ENCODE data around the gene CPT1B. TPM values are rescaled to one million over a fixed set of nuclear protein-coding genes. Genes with fewer than 3 reads are reported as not detected.

Gene CPT1B
- total and polyA plus RNA-seq, 12 donors, result 61.2 to 487 (median 398) TPM

DNA sequence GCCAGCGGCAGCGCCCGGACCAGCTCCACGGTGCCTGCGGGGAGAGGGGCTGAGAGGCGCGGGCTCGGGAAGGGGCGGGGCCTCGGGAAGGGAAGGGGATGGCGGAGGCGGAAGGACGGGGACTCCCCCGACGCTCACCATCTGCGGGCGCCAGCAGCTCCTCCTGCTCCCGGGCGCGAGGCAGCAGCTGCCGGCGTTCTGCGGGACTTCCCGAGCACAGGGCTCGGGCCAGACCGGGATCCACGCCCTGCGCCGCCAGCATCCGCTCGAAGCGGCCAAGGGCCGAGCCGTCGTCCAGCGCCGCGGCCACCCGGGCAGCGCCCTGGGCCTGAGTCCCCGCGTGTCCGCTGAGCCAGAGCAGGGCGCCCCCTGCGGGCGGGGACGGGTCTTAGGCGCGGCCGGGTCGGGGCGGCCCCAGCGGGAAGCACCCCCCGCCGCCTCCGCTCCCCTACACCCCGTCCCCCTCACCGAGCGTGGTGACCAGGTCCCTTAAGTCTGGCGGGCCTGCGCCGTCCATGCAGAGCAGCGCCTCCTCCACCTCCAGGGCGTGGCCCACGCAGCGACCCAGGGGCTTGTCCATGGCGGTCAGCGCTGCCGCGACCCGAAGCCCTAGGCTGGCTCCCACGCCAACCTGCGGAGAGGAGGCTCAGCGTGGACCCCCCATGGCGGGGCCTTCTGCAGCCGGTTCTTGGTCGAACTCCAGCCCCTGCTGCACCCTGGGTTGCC lies 52.0 kb downstream of the CPT1B start:
- peak; percentile 14 to 44 (median 29) for ATAC-seq
- peaks cover 0 to 51% (median 26%) of the 10 kb centered on the region in 9 donors for H3K36me3 ChIP-seq
- peak; percentile 85 to 87 for DNase-seq
- intact Hi-C loops (cut with DNase I), result loop anchor here in 2 of 10 donors (5.0 to 10.0 kb wide), 3 partner anchors 36 to 281 kb away; partner anchors contain the start of genes SYCE3 (in 1 of the 2) and TUBGCP6 (in 1 of the 2)
- peak; percentile 58 to 79 (median 69) for TF ChIP-seq CTCF (IDR thresholded peaks at IDR 0.05)
- peaks cover 0 to 16% (median 3%) of the 10 kb centered on the region in 7 donors for H3K27me3 ChIP-seq
- H3K4me3 ChIP-seq, result peak overlapping the region; percentile 50 to 86 (median 78)
- H3K27ac ChIP-seq, result peak overlapping the region; percentile 69 to 99 (median 94)
- WGBS, 2 donors, result 1 to 4% methylated on average over 48 to 77 of the region's 77 CpGs
- no peaks in the 10 kb centered on the region for H3K9me3 ChIP-seq
- H3K4me1 ChIP-seq, result peaks cover 13 to 63% (median 46%) of the 10 kb centered on the region in 9 donors

GRCh38 chr22:50525858-50526107 lies 52.4 kb downstream of the CPT1B start:
- Histone ChIP-seq H3K27me3 (peaks cover 0 to 12% (median 3%) of the 10 kb centered on the region in 7 donors), H3K9me3 (no peaks in the 10 kb centered on the region), H3K4me3 (peak overlapping the region; percentile 50 to 86 (median 78)), H3K4me1 (peaks cover 13 to 59% (median 42%) of the 10 kb centered on the region in 9 donors), H3K27ac (peak overlapping the region; percentile 69 to 99 (median 94)), H3K36me3 (peaks cover 0 to 56% (median 29%) of the 10 kb centered on the region in 9 donors)
- WGBS, 2 donors, result 0% methylated on average over 20 to 33 of the region's 33 CpGs
- TF ChIP-seq CTCF (IDR thresholded peaks at IDR 0.05), result no peak
- DNase-seq (no peak), ATAC-seq (peak in 2 of 8 donors; percentile 16 to 28)
- intact Hi-C loops (cut with DNase I), result loop anchor here in 5 of 10 donors (1.0 to 10.0 kb wide), 5 partner anchors 17 to 281 kb away; partner anchors contain the start of genes NCAPH2 (in 5 of the 5), SYCE3 (in 1 of the 5) and TUBGCP6 (in 1 of the 5)

- Histone ChIP-seq H3K4me1 (peaks cover 8 to 54% (median 37%) of the 10 kb centered on the region in 9 donors), H3K36me3 (peaks cover 0 to 61% (median 29%) of the 10 kb centered on the region in 9 donors), H3K27me3 (peaks cover 0 to 7% (median 0%) of the 10 kb centered on the region in 7 donors), H3K27ac (peak within 1 kb of the TSS; percentile 69 to 99 (median 94)), H3K9me3 (no peaks in the 10 kb centered on the region), H3K4me3 (peak within 1 kb of the TSS; percentile 50 to 86 (median 78))
- intact Hi-C loops (cut with DNase I), result loop anchor here in 5 of 10 donors (1.0 to 10.0 kb wide), 5 partner anchors 16 to 280 kb away; partner anchors contain the start of genes NCAPH2 (in 5 of the 5), SYCE3 (in 1 of the 5) and TUBGCP6 (in 1 of the 5)
- DNase-seq (peak; percentile 96 to 98), ATAC-seq (peak; percentile 64 to 84 (median 76))
- TF ChIP-seq CTCF (IDR thresholded peaks at IDR 0.05), result peak in 8 of 9 donors; percentile 12 to 59 (median 39)
- WGBS, 2 donors, result 0% methylated on average over 83 to 84 of the region's 84 CpGs
Measured at GRCh38 chr22:50525104-50525857, 52.9 kb downstream of the CPT1B start, which contains the start of gene SCO2. SCO2 (minus strand) TSS chr22:50525598; CDS start chr22:50524411, 1,187 bp downstream.

- DNase-seq (no peak), ATAC-seq (peak in 4 of 8 donors; percentile 0 to 6 (median 0))
- Histone ChIP-seq H3K4me3 (peak overlapping the region; percentile 50 to 86 (median 78)), H3K36me3 (peaks cover 0 to 67% (median 32%) of the 10 kb centered on the region in 9 donors), H3K4me1 (peaks cover 8 to 50% (median 35%) of the 10 kb centered on the region in 9 donors), H3K9me3 (no peaks in the 10 kb centered on the region), H3K27ac (peak overlapping the region; percentile 69 to 99 (median 94)), H3K27me3 (peaks cover 0 to 7% (median 0%) of the 10 kb centered on the region in 7 donors)
- intact Hi-C loops (cut with DNase I), result loop anchor here in 6 of 10 donors (1.0 to 10.0 kb wide), 6 partner anchors 16 to 280 kb away; partner anchors contain the start of genes NCAPH2 (in 5 of the 6), CHKB (in 1 of the 6), SYCE3 (in 1 of the 6) and TUBGCP6 (in 1 of the 6)
- 8 to 9% methylated on average over 19 of the region's 19 CpGs for WGBS, 2 donors
- TF ChIP-seq CTCF (IDR thresholded peaks at IDR 0.05), result no peak
Measured at GRCh38 chr22:50524676-50525103, 53.5 kb downstream of the CPT1B start.

All from heart right ventricle (tissue), 16 donors.